ENCODE data around the gene TMBIM1. TPM values are rescaled to one million over a fixed set of nuclear protein-coding genes. Genes with fewer than 3 reads are reported as not detected.
A peak's percentile ranks its signal among the peaks of the same experiment; 100 is the strongest.

The TMBIM1 gene
- total and polyA plus RNA-seq, 9 of the 15 experiments (the other 6 are each of a cell fraction or from before 2014, with no cell fraction given): 14.2 to 105 (median 47.0) TPM

- POLR2A ChIA-PET: interaction anchor here (0.7 kb wide), 1 partner anchor 516 kb away, joined by 3 read pairs; no protein-coding TSS in a partner anchor
- H3K36me3 ChIP-seq (ENCODE audit: control insufficient read depth, insufficient read depth, low read length): no peaks in the 10 kb centered on the region
- 0 out of 2 replicates have a peak overlapping the region, but pooled peaks have one; percentile 40 for H2AFZ ChIP-seq (ENCODE audit: low read depth, low read length)
- ATAC-seq (no peak), DNase-seq (ENCODE audit: extremely low read depth in 1 of 4, low spot score in 3 of 4) (no peak), FAIRE-seq (peak; percentile 74)
- H4K20me1 ChIP-seq (replicated peaks; ENCODE audit: control insufficient read depth, insufficient read depth, low read length): no peaks in the 10 kb centered on the region
- intact Hi-C loops (cut with micrococcal nuclease): loop anchor here (2.0 to 5.0 kb wide), 3 partner anchors 167 to 547 kb away; no protein-coding TSS in a partner anchor
- H3K4me1 ChIP-seq (replicated peaks in 1 of 2; ENCODE audit: control insufficient read depth in 2 of 2, insufficient read depth in 2 of 2, low read length in 2 of 2): peaks cover 7 to 14% of the 10 kb centered on the region in 2 experiments; a peak in 3 of 5 replicates
- H3K9ac ChIP-seq (ENCODE audit: insufficient read depth in 1 of 2, low read depth in 2 of 2, low read length in 2 of 2): no peak overlapping the region
- WGBS (ENCODE audit: insufficient coverage, low coverage, missing lambda C conversion rate): 47% methylated on average over 4 of the region's 4 CpGs
- CTCF ChIA-PET (ENCODE audit: low intra/inter-chr PET ratio): interaction anchor here (1.5 to 1.6 kb wide), 2 partner anchors 30 to 100 kb away, joined by 5 to 7 read pairs; partner anchors contain the start of genes AAMP and PNKD
- H3K79me2 ChIP-seq (ENCODE audit: control insufficient read depth, insufficient read depth, low read length): no peaks in the 10 kb centered on the region
- H3K9me1 ChIP-seq (ENCODE audit: control insufficient read depth, insufficient read depth, low read length): no peaks in the 10 kb centered on the region
- no TSS peak for BruUV-seq (replicated peaks)
- no peaks in the 10 kb centered on the region for H3K9me3 ChIP-seq (replicated peaks; ENCODE audit: control insufficient read depth, insufficient read depth, low read depth, low read length)
- no peak overlapping the region for H3K4me3 ChIP-seq
- H3K27ac ChIP-seq (ENCODE audit: extremely low read depth, low read depth, low read length): no peak overlapping the region
- no peaks in the 10 kb centered on the region for H3K27me3 ChIP-seq (ENCODE audit: control insufficient read depth in 2 of 2, insufficient read depth in 2 of 2, low read length in 2 of 2)
- in situ Hi-C loops (cut with MboI): loop anchor here (5.0 kb wide), 1 partner anchor 57 kb away; the partner anchor contains the start of gene CATIP
- H3K4me2 ChIP-seq (ENCODE audit: insufficient read depth, low read length): no peak overlapping the region
- TF ChIP-seq IRF2 (CRISPR knock-in tag; IDR thresholded peaks at IDR 0.05): no peak
- TF ChIP-seq ARNT (IDR thresholded peaks at IDR 0.05): no peak
- no peak for TF ChIP-seq GTF2B (IDR thresholded peaks at IDR 0.05; ENCODE audit: extremely low read depth, insufficient read length)
- no peak for TF ChIP-seq GATAD2A (IDR thresholded peaks at IDR 0.05)
- TF ChIP-seq ZNF143 (CRISPR knock-in tag; IDR thresholded peaks at IDR 0.05): no peak
- no peak for TF ChIP-seq RUNX1 (IDR thresholded peaks at IDR 0.05; ENCODE audit: low read depth)
- TF ChIP-seq HBP1 (CRISPR knock-in tag; IDR thresholded peaks at IDR 0.05): no peak
- no peak for TF ChIP-seq NEUROD1 (IDR thresholded peaks at IDR 0.05; ENCODE audit: borderline replicate concordance, low read depth, low read length, partially characterized antibody)
- TF ChIP-seq SRSF3 (IDR thresholded peaks at IDR 0.05; ENCODE audit: insufficient read depth, low read length): no peak
- no peak for TF ChIP-seq STAG1 (CRISPR knock-in tag; IDR thresholded peaks at IDR 0.05; ENCODE audit: borderline replicate concordance)
- TF ChIP-seq ZNF589 (CRISPR knock-in tag; IDR thresholded peaks at IDR 0.05; ENCODE audit: low read depth): no peak
- TF ChIP-seq ZBTB11 (CRISPR knock-in tag; IDR thresholded peaks at IDR 0.05): no peak
- TF ChIP-seq ATF4 (CRISPR knock-in tag; IDR thresholded peaks at IDR 0.05): no peak
- TF ChIP-seq MYC (IDR thresholded peaks at IDR 0.05; ENCODE audit: low read depth, low read length): no peak
- TF ChIP-seq MYC (CRISPR knock-in tag; IDR thresholded peaks at IDR 0.05; ENCODE audit: borderline replicate concordance, low read depth): no peak
Observed at GRCh38 chr2:218300141-218300540, 7.8 kb upstream of the TMBIM1 start.
